HEK293 (cell line): ENCODE results near the gene SCUBE1.

Source experiments
- GLI4 ChIP-seq: fragments of 450-650 bp; formaldehyde crosslinking; IDR thresholded peaks from 2 replicates; pipeline ENCODE4 v1.5.1; 2016; ENCODE audit warnings: missing biosample characterization, missing genetic modification characterization
- MEIS1 ChIP-seq: sonication (generic); formaldehyde crosslinking; IDR thresholded peaks from 2 replicates; pipeline ENCODE4 v1.8.1; 2022; ENCODE audit warnings: missing genetic modification reagents, mild to moderate bottlenecking, borderline replicate concordance
- TCF7L2 ChIP-seq: IDR thresholded peaks from 2 replicates; pipeline ENCODE4 v1.6.1; 2011; ENCODE audit warnings: low read depth, mild to moderate bottlenecking, inconsistent platforms, low read length, moderate library complexity, borderline replicate concordance
- ZBTB8A ChIP-seq: fragments of 450-650 bp; formaldehyde crosslinking; IDR thresholded peaks from 2 replicates; pipeline ENCODE4 v1.5.1; 2016; ENCODE audit warnings: missing biosample characterization, missing genetic modification characterization
- ZNF138 ChIP-seq: fragments of 450-650 bp; formaldehyde crosslinking; IDR thresholded peaks from 2 replicates; pipeline ENCODE4 v1.5.1; 2016; ENCODE audit warnings: missing biosample characterization, missing genetic modification characterization, borderline replicate concordance
- ZNF354C ChIP-seq: fragments of 450-650 bp; formaldehyde crosslinking; IDR thresholded peaks from 2 replicates; pipeline ENCODE4 v1.5.1; 2016; ENCODE audit warnings: missing biosample characterization, missing genetic modification characterization, low read depth, borderline replicate concordance
- ZNF416 ChIP-seq: fragments of 450-650 bp; formaldehyde crosslinking; IDR thresholded peaks from 2 replicates; pipeline ENCODE4 v1.5.1; 2016; ENCODE audit warnings: missing biosample characterization, missing genetic modification characterization
- ZNF530 ChIP-seq: fragments of 450-650 bp; formaldehyde crosslinking; IDR thresholded peaks from 2 replicates; pipeline ENCODE4 v1.5.1; 2016; ENCODE audit warnings: low read depth, missing biosample characterization, missing genetic modification characterization
- ZNF561 ChIP-seq: fragments of 450-650 bp; IDR thresholded peaks from 2 replicates; pipeline ENCODE4 v1.5.1; 2018; ENCODE audit warnings: missing biosample characterization, missing genetic modification characterization, borderline replicate concordance
- ZNF768 ChIP-seq: fragments of 450-650 bp; formaldehyde crosslinking; IDR thresholded peaks from 2 replicates; pipeline ENCODE4 v1.5.1; 2018; ENCODE audit warnings: missing biosample characterization, mild to moderate bottlenecking, missing genetic modification characterization
- ZNF777 ChIP-seq: fragments of 450-650 bp; formaldehyde crosslinking; IDR thresholded peaks from 2 replicates; pipeline ENCODE4 v1.5.1; 2017; ENCODE audit warnings: missing biosample characterization, missing genetic modification characterization, borderline replicate concordance
- TF ChIP-seq, protein P1 (sequence below): fragments of 450-650 bp; formaldehyde crosslinking; IDR thresholded peaks from 2 replicates; pipeline ENCODE4 v1.5.1; 2016; ENCODE audit warnings: missing biosample characterization, missing genetic modification characterization
- TF ChIP-seq, protein P2 (sequence below): fragments of 450-650 bp; formaldehyde crosslinking; IDR thresholded peaks from 2 replicates; pipeline ENCODE4 v1.5.1; 2016; ENCODE audit warnings: missing biosample characterization, missing genetic modification characterization
- TF ChIP-seq, protein P3 (sequence below): fragments of 450-650 bp; formaldehyde crosslinking; IDR thresholded peaks from 2 replicates; pipeline ENCODE4 v1.5.1; 2016; ENCODE audit warnings: missing biosample characterization, missing genetic modification characterization, low read depth

DNA sequence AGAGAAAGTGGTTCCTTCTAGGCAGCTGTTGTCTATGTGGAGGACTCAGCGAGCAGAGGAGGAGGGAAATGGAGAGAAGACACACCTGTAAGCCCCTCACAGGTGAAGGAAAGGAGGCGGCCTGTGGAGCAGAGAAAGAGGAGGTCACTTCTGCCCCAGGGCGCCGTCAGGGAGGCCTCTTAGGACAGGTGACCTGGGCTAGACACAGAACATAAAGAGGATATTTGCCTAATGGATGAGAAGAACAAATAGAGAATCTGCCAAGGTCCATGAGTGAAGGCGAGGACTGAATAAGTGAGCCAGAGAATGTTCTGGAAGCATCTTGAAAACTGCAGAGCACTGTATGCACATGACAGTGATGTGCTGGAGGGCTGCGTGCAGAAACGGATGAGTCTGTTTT, 2.2 kb upstream of the SCUBE1 start:
- TF ChIP-seq, protein P1, sequence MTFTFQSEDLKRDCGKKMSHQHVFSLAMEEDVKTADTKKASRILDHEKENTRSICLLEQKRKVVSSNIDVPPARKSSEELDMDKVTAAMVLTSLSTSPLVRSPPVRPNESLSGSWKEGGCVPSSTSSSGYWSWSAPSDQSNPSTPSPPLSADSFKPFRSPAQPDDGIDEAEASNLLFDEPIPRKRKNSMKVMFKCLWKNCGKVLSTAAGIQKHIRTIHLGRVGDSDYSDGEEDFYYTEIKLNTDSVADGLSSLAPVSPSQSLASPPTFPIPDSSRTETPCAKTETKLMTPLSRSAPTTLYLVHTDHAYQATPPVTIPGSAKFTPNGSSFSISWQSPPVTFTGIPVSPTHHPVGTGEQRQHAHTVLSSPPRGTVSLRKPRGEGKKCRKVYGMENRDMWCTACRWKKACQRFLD, result no peak
- no peak for TF ChIP-seq ZBTB8A (tag by site-specific recombination)
- no peak for TF ChIP-seq ZNF354C
- TF ChIP-seq, protein P2, sequence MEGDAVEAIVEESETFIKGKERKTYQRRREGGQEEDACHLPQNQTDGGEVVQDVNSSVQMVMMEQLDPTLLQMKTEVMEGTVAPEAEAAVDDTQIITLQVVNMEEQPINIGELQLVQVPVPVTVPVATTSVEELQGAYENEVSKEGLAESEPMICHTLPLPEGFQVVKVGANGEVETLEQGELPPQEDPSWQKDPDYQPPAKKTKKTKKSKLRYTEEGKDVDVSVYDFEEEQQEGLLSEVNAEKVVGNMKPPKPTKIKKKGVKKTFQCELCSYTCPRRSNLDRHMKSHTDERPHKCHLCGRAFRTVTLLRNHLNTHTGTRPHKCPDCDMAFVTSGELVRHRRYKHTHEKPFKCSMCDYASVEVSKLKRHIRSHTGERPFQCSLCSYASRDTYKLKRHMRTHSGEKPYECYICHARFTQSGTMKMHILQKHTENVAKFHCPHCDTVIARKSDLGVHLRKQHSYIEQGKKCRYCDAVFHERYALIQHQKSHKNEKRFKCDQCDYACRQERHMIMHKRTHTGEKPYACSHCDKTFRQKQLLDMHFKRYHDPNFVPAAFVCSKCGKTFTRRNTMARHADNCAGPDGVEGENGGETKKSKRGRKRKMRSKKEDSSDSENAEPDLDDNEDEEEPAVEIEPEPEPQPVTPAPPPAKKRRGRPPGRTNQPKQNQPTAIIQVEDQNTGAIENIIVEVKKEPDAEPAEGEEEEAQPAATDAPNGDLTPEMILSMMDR (tag by site-specific recombination), result no peak
- no peak for TF ChIP-seq ZNF530 (tag by site-specific recombination)
- no peak for TF ChIP-seq ZNF768 (tag by site-specific recombination)
- TF ChIP-seq ZNF561 (tag by site-specific recombination), result no peak
- TF ChIP-seq MEIS1 (CRISPR knock-in tag), result no peak
- no peak for TF ChIP-seq GLI4 (tag by site-specific recombination)
- TF ChIP-seq TCF7L2, result no peak
- TF ChIP-seq ZNF138, result no peak
- TF ChIP-seq ZNF777 (tag by site-specific recombination), result no peak
- TF ChIP-seq, protein P3, sequence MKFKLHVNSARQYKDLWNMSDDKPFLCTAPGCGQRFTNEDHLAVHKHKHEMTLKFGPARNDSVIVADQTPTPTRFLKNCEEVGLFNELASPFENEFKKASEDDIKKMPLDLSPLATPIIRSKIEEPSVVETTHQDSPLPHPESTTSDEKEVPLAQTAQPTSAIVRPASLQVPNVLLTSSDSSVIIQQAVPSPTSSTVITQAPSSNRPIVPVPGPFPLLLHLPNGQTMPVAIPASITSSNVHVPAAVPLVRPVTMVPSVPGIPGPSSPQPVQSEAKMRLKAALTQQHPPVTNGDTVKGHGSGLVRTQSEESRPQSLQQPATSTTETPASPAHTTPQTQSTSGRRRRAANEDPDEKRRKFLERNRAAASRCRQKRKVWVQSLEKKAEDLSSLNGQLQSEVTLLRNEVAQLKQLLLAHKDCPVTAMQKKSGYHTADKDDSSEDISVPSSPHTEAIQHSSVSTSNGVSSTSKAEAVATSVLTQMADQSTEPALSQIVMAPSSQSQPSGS (tag by site-specific recombination), result no peak
- TF ChIP-seq ZNF416 (tag by site-specific recombination), result no peak
